RWPE1 (cell line): Measurements from ENCODE around the gene SV2B.

ENCODE experiments used
- CTCF ChIA-PET: fragments of 350-600 bp; sonication (Branson Sonifier 250); formaldehyde crosslinking; extraction: SDS; loops from one replicate; lab custom pipeline; 2021; lab: Yijun Ruan, JAX
- POLR2A ChIA-PET: fragments of 400-600 bp; formaldehyde crosslinking; extraction: SDS; loops from one replicate; lab custom pipeline; 2020; ENCODE audit warnings: antibody characterized with exemption; ENCODE audit not compliant: low non-redundant PET; lab: Yijun Ruan, JAX
- DNase-seq: peaks from one replicate; pipeline ENCODE4 v3.0.0; 2012; ENCODE audit warnings: low spot score
- H3K27ac ChIP-seq: fragments of 450-650 bp; 2 replicates; pipeline ENCODE4 v1.5.1; 2017
- CTCF ChIP-seq: fragments of 450-650 bp; conservative IDR thresholded peaks from 2 replicates; pipeline ENCODE4 v1.5.1; 2017; ENCODE audit warnings: low read depth, mild to moderate bottlenecking

SV2B gene

GRCh38 chr15:91208371-91208770 is 108.3 kb downstream of the SV2B start:
- no peak for DNase-seq
- TF ChIP-seq CTCF, result no peak
- POLR2A ChIA-PET, result no interaction called here
- CTCF ChIA-PET, result interaction anchor here (0.6 kb wide), 1 partner anchor 1462 kb away, joined by 3 read pairs; no protein-coding TSS in a partner anchor
- no peak overlapping the region for H3K27ac ChIP-seq

- H3K27ac ChIP-seq, result no peak overlapping the region
- CTCF ChIA-PET, result interaction anchor here (0.6 kb wide), 1 partner anchor 77 kb away, joined by 5 read pairs; no protein-coding TSS in a partner anchor
- TF ChIP-seq CTCF, result no peak
Observed at GRCh38 chr15:91209318-91209717, 109.3 kb downstream of the SV2B start.

GRCh38 chr15:91209726-91210125 is 109.7 kb downstream of the SV2B start:
- no peak overlapping the region for H3K27ac ChIP-seq
- TF ChIP-seq CTCF, result no peak
- no peak for DNase-seq
- ChIA-PET POLR2A (no interaction called here), CTCF (interaction anchor here (0.6 kb wide), 1 partner anchor 77 kb away, joined by 5 read pairs; no protein-coding TSS in a partner anchor)

More at GRCh38 chr15:91209318-91209717, 109.3 kb downstream of the SV2B start:
- DNase-seq, result no peak
- POLR2A ChIA-PET, result no interaction called here

- H3K27ac ChIP-seq, result no peak overlapping the region
- ChIA-PET CTCF (interaction anchor here (0.6 kb wide), 1 partner anchor 31 kb away, joined by 5 read pairs; no protein-coding TSS in a partner anchor), POLR2A (no interaction called here)
- no peak for DNase-seq
- TF ChIP-seq CTCF, result no peak
Observed at GRCh38 chr15:91214675-91215590, 114.9 kb downstream of the SV2B start.

- ChIA-PET POLR2A (no interaction called here), CTCF (no interaction called here)
- H3K27ac ChIP-seq, result no peak overlapping the region
- no peak for DNase-seq
- no peak for TF ChIP-seq CTCF
Observed at GRCh38 chr15:91216000-91216399, 115.9 kb downstream of the SV2B start.

DNA sequence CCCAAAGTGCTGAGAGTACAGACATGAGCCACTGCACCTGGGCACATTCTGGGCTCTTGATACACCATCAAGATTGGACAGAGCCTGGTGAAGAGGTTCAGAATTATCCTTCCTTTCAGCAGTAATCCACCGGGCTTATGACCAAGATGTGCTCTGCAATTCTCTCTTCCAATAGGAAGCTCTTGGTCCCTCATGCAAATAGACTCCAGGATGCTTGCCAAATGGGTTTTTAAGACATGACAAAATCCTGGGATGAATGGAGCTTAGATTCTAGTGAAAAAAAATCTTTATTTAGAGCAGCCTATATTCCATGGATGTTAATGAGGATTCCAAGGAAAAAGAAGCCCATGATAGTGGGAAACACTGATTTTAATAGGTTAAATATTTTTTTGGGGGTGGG is 119.1 kb downstream of the SV2B start:
- POLR2A ChIA-PET, result no interaction called here
- CTCF ChIA-PET, result interaction anchor here (0.6 to 0.9 kb wide), 4 partner anchors 18 to 163 kb away, joined by 3 to 4 read pairs (median 4); no protein-coding TSS in a partner anchor
- TF ChIP-seq CTCF, result no peak
- no peak for DNase-seq
- H3K27ac ChIP-seq, result no peak overlapping the region
